Adrenal gland (tissue), 5 donors: ENCODE results near the gene IMPA2.

Source experiments
- CTCF ChIP-seq, 6 experiments: fragments of 450-650 bp in 4 of 6; fragments of 200-600 bp in 2 of 6; sonication (generic) in 1 of 6; IDR thresholded peaks; 1 replicate in 5 of 6; 2 replicates in 1 of 6; pipeline versions ENCODE4 v1.5.1 to v1.8.0; 2016 to 2021; ENCODE audit warnings: antibody characterized with exemption in 6 of 6, mild to moderate bottlenecking in 2 of 6, moderate library complexity in 1 of 6
- POLR2A ChIP-seq, 2 donors: fragments of 450-650 bp; IDR thresholded peaks; one replicate each; pipeline ENCODE4 v1.6.1; 2017; ENCODE audit warnings: antibody characterized with exemption in 2 of 2, mild to moderate bottlenecking in 2 of 2, moderate library complexity in 1 of 2
- donor health status: DM: no; HTN: no; CAD: no.

- TF ChIP-seq CTCF (IDR thresholded peaks at IDR 0.05), result no peak
- no peak for TF ChIP-seq POLR2A (IDR thresholded peaks at IDR 0.05)
Observed at GRCh38 chr18:11969904-11970835, 11.1 kb upstream of the IMPA2 start.
